Cardiac muscle cell (in vitro differentiated cells and primary cell): ENCODE measurements around the gene PTPN12. TPM values are rescaled to one million over a fixed set of nuclear protein-coding genes. Genes with fewer than 3 reads are reported as not detected.

ENCODE experiments used
- DNase-seq, 2 donors: peaks; one replicate each; pipeline versions ENCODE4 v3.0.0 to v3.0.0-alpha.2; 2010 to 2017; ENCODE audit warnings: low read depth in 1 of 2, low spot score in 1 of 2
- H3K27ac ChIP-seq: fragments of 200-600 bp; sonication (generic); 2 replicates; pipeline ENCODE4 v1.5.1; 2016
- H3K27me3 ChIP-seq: fragments of 200-600 bp; sonication (generic); 2 replicates; pipeline ENCODE4 v1.6.0; 2016; ENCODE audit warnings: control low read depth
- H3K36me3 ChIP-seq: fragments of 200-600 bp; sonication (generic); 2 replicates; pipeline ENCODE4 v1.5.1; 2016; ENCODE audit warnings: control low read depth
- H3K4me1 ChIP-seq: fragments of 200-600 bp; sonication (generic); 2 replicates; pipeline ENCODE4 v1.8.1; 2017; ENCODE audit warnings: low read depth, mild to moderate bottlenecking, mixed run types
- H3K4me3 ChIP-seq: fragments of 200-600 bp; sonication (generic); 2 replicates; pipeline ENCODE4 v1.5.1; 2016; ENCODE audit warnings: mild to moderate bottlenecking
- H3K9me3 ChIP-seq: fragments of 200-600 bp; sonication (generic); 2 replicates; pipeline ENCODE4 v1.5.1; 2017; ENCODE audit warnings: low read depth, mild to moderate bottlenecking, control low read depth
- CTCF ChIP-seq: IDR thresholded peaks from 2 replicates; pipeline ENCODE4 v1.5.1; 2012; ENCODE audit warnings: low read depth, mild to moderate bottlenecking, low read length
- polyA plus RNA-seq: library from polyadenylated mRNA; unstranded; fragments of >200 nt; fragmentation: Nextera tagmentation; extraction: Ambion mirVana; gene quantifications from 2 replicates; pipeline ENCODE4 v1.2.1, GENCODE V29; 2016
- total RNA-seq: library from RNA; depleted of rRNA; stranded (reverse); fragments of >200 nt; gene quantifications from 2 replicates; pipeline ENCODE4 v1.2.3, GENCODE V29; 2016

The PTPN12 gene
- total and polyA plus RNA-seq, 2 experiments from 2014 or later = 13.4 to 19.3 TPM

DNA sequence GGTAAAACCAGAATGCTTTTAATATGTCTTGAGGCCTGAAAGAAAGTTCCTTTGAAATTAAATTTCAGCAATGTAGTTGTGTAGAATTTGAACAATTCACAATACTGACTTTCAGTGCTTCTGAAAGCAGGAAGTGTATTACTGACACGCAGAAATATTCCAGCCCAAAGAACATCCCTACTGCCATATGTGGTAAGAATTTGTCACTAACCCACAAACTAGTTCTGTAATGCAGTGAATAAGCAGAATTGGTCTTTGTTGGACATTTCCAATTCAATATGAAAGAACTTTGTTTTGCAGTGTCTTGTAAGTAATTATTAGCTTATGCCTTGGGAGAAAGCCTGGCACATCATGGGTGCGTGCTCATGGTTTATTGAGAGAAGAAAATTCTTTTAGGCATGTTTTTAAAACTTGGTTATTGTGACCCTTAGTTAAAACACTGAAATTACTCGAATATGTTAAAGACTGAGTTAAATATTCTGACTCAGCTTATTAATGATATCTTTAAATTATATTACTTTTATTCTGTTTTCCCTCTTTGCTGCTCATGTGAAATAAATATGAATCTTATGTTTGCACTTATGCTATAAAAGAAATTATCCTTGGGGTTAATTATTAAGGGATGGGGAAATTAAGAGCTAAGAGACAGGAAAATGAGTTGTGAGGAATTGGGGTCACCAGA lies 33.4 kb downstream of the PTPN12 start:
- no peak overlapping the region for H3K4me3 ChIP-seq
- DNase-seq = peak in 1 of 2 donors; percentile 74
- H3K27me3 ChIP-seq = no peaks in the 10 kb centered on the region
- no peaks in the 10 kb centered on the region for H3K9me3 ChIP-seq
- TF ChIP-seq CTCF = no peak
- no peak overlapping the region for H3K27ac ChIP-seq
- peaks cover 16% of the 10 kb centered on the region for H3K4me1 ChIP-seq
- peaks cover 12% of the 10 kb centered on the region for H3K36me3 ChIP-seq

DNA sequence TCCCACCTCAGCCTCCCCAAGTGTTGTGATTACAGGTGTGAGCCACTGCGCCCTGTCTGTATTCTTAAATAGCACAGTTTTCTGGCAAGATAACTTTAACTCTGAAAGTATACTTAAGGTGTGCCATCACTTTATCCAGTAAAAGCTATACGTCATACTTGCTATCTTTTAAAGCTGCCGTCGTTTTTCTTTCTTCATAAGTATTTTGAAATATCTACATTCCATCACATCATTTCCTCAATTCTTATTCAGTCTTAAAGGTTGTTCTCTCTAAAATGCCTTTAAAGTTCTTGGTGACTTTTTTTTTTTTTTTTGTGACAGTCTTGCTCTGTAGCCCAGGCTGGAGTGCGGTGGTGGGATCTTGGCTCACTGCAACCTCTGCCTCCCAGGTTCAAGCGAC lies 34.7 kb downstream of the PTPN12 start:
- no peak overlapping the region for H3K4me3 ChIP-seq
- no peak overlapping the region for H3K27ac ChIP-seq
- peaks cover 12% of the 10 kb centered on the region for H3K36me3 ChIP-seq
- DNase-seq = no peak
- peaks cover 8% of the 10 kb centered on the region for H3K4me1 ChIP-seq
- no peak for TF ChIP-seq CTCF
- H3K9me3 ChIP-seq = no peaks in the 10 kb centered on the region
- H3K27me3 ChIP-seq = no peaks in the 10 kb centered on the region

DNA sequence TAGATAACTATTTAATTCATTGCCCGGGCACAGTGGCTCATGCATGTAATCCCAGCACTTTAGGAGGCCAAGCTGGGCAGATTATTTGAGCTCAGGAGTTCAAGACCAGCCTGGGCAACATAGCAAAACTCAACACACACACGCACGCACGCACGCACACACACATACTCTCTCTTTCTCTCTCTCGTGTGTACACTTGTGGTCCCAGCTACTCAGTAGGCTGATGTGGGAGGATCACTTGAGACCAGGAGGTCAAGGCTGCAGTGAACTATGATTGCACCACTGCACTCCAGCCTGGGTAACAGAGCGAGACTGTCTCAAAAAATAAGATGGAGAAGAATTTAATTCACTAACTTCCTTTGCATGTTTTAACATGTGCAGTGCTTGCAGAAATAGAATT lies 38.1 kb downstream of the PTPN12 start:
- no peak overlapping the region for H3K4me3 ChIP-seq
- no peak for DNase-seq
- H3K27ac ChIP-seq = no peak overlapping the region
- H3K4me1 ChIP-seq = peaks cover 3% of the 10 kb centered on the region
- H3K9me3 ChIP-seq = no peaks in the 10 kb centered on the region
- peaks cover 15% of the 10 kb centered on the region for H3K36me3 ChIP-seq
- H3K27me3 ChIP-seq = no peaks in the 10 kb centered on the region
- TF ChIP-seq CTCF = no peak

DNA sequence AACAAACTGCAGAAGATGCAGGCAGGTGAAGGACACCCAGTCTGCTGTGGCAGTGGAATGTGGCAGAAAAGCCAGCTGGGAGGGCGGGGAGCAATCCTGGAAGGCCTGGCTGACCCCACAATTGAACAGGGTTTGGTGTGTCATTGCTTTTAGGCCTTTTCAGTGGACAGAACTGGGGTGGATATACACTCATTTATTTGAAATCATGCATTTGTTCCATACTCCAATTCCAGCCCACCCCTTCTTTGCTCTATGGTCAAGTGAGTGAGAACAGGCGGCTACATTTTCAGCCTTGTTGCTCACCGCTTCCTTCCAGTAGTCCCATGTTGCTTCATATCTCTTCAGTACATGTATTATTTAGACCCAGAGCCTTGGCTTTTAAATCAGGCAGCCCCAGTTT lies 39.8 kb downstream of the PTPN12 start:
- no peak overlapping the region for H3K4me3 ChIP-seq
- no peaks in the 10 kb centered on the region for H3K9me3 ChIP-seq
- no peak for TF ChIP-seq CTCF
- no peak for DNase-seq
- H3K4me1 ChIP-seq = peaks cover 7% of the 10 kb centered on the region
- H3K27ac ChIP-seq = peak overlapping the region; percentile 58
- peaks cover 15% of the 10 kb centered on the region for H3K36me3 ChIP-seq
- H3K27me3 ChIP-seq = no peaks in the 10 kb centered on the region

DNA sequence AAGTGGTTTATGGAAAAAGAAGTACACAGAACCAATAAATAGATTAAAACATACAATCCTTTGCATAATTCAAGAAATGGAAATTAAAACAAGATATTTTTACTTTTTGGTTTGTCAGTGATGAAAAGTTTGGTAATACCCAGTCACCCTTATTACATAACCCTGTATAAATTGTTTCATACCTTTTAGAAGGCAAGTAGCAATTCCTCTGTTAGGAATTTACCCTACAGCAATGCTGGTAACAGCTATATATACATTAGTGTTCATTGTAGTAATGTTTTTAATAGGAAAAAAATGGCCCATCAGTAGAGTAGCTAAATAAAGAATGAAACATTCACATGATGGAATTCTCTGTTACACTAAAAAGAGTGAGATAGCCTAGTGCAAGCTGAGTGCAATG lies 42.7 kb downstream of the PTPN12 start:
- Histone ChIP-seq H3K4me3 (no peak overlapping the region), H3K4me1 (peaks cover 4% of the 10 kb centered on the region), H3K9me3 (no peaks in the 10 kb centered on the region), H3K36me3 (peaks cover 13% of the 10 kb centered on the region), H3K27me3 (no peaks in the 10 kb centered on the region), H3K27ac (peak overlapping the region; percentile 73)
- TF ChIP-seq CTCF = no peak
- no peak for DNase-seq
